Measurements from ENCODE around the gene MPC1L. TPM values are rescaled to one million over a fixed set of nuclear protein-coding genes. Genes with fewer than 3 reads are reported as not detected.

The MPC1L gene
- total RNA-seq, 1 experiment from 2014 or later, result not detected

GRCh38 chrX:40628506-40628905 is 5.3 kb downstream of the MPC1L start:
- DNase-seq (ENCODE audit: low read depth, low spot score), result no peak
- Histone ChIP-seq H3K4me1 (ENCODE audit: control insufficient read depth, insufficient read depth, low read length) (no peaks in the 10 kb centered on the region), H3K27me3 (ENCODE audit: control insufficient read depth, insufficient read depth, low read length) (no peaks in the 10 kb centered on the region), H3K27ac (ENCODE audit: low read length) (no peak overlapping the region), H3K9me3 (ENCODE audit: control insufficient read depth, insufficient read depth, low read depth, low read length) (no peaks in the 10 kb centered on the region), H3K4me3 (ENCODE audit: low read depth in 2 of 2, low read length in 2 of 2) (no peak overlapping the region), H3K36me3 (ENCODE audit: control insufficient read depth, insufficient read depth, low read length) (no peaks in the 10 kb centered on the region; the same call in 1 of the 2 replicates)
- intact Hi-C loops (cut with micrococcal nuclease; ENCODE audit: unreplicated experiment) (no loop called here), in situ Hi-C loops (cut with HindIII; ENCODE audit: low pct_unique_long_range_greater_than_20kb, low sequenced_read_pairs) (no loop called here)
- POLR2A ChIA-PET, result no interaction called here
- TF ChIP-seq TCF7L2 (IDR thresholded peaks at IDR 0.05; ENCODE audit: low read depth, low read length) (no peak), SIN3A (IDR thresholded peaks at IDR 0.05; ENCODE audit: borderline replicate concordance, insufficient read depth, low read depth, low read length) (no peak), REST (IDR thresholded peaks at IDR 0.05; ENCODE audit: insufficient read depth in 1 of 2, low read depth in 2 of 2, low read length in 1 of 2) (no peak), CTCF (IDR thresholded peaks at IDR 0.05) (no peak), POLR2AphosphoS5 (IDR thresholded peaks at IDR 0.05; ENCODE audit: low read depth, low read length) (no peak)
- BruUV-seq (replicated peaks), result no TSS peak
- CTCF ChIA-PET, result interaction anchor here (0.7 kb wide), 1 partner anchor 165 kb away, joined by 5 read pairs; no protein-coding TSS in a partner anchor
- no peak for ATAC-seq

- in situ Hi-C loops (cut with HindIII; ENCODE audit: low pct_unique_long_range_greater_than_20kb, low sequenced_read_pairs) (no loop called here), intact Hi-C loops (cut with micrococcal nuclease; ENCODE audit: unreplicated experiment) (no loop called here)
- Histone ChIP-seq H3K9me3 (ENCODE audit: control insufficient read depth, insufficient read depth, low read depth, low read length) (no peaks in the 10 kb centered on the region), H3K27ac (ENCODE audit: low read length) (no peak overlapping the region), H3K4me1 (ENCODE audit: control insufficient read depth, insufficient read depth, low read length) (no peaks in the 10 kb centered on the region), H3K4me3 (ENCODE audit: low read depth in 2 of 2, low read length in 2 of 2) (no peak overlapping the region), H3K27me3 (ENCODE audit: control insufficient read depth, insufficient read depth, low read length) (no peaks in the 10 kb centered on the region), H3K36me3 (ENCODE audit: control insufficient read depth, insufficient read depth, low read length) (peaks cover 7% of the 10 kb centered on the region)
- TF ChIP-seq POLR2AphosphoS5 (IDR thresholded peaks at IDR 0.05; ENCODE audit: low read depth, low read length), result no peak
- no peak for TF ChIP-seq SIN3A (IDR thresholded peaks at IDR 0.05; ENCODE audit: borderline replicate concordance, insufficient read depth, low read depth, low read length)
- TF ChIP-seq TCF7L2 (IDR thresholded peaks at IDR 0.05; ENCODE audit: low read depth, low read length), result no peak
- TF ChIP-seq REST (IDR thresholded peaks at IDR 0.05; ENCODE audit: insufficient read depth in 1 of 2, low read depth in 2 of 2, low read length in 1 of 2), result no peak
- no peak for TF ChIP-seq CTCF (IDR thresholded peaks at IDR 0.05)
- BruUV-seq (replicated peaks), result no TSS peak
- ChIA-PET CTCF (no interaction called here), POLR2A (no interaction called here)
- ATAC-seq (no peak), DNase-seq (ENCODE audit: low read depth, low spot score) (no peak)
Observed at GRCh38 chrX:40632199-40632598, 9.0 kb downstream of the MPC1L start.
